Stimulated activated CD4-positive, alpha-beta T cell treated with anti-CD3 and anti-CD28 coated beads, Interleukin-12 subunit alpha, Interleukin-12 subunit beta, amount 100 ng/mL, for 4 hours (primary cell): ENCODE measurements around the gene TBL1X.
A peak's percentile ranks its signal among the peaks of the same experiment; 100 is the strongest.
"Not testable (repeated sequence)": the region's sequence is repeated elsewhere in the genome, so short reads cannot be mapped to it uniquely, and the experiment has no call there.

Experiments
- DNase-seq: peaks from one replicate; pipeline ENCODE4 v3.0.0-alpha.2; 2020

TBL1X gene

GRCh38 chrX:9503261-9503660 is 38.4 kb downstream of the TBL1X start:
- no peak for DNase-seq

GRCh38 chrX:9510366-9510765 is 45.5 kb downstream of the TBL1X start:
- no peak for DNase-seq

- DNase-seq = no peak
These were observed 46.1 kb downstream of the TBL1X start for GRCh38 chrX:9510980-9511379.

GRCh38 chrX:9515489-9515888 is 50.6 kb downstream of the TBL1X start:
- DNase-seq = no peak

- DNase-seq = no peak
These were observed 51.2 kb downstream of the TBL1X start for GRCh38 chrX:9515973-9516538.

GRCh38 chrX:9516635-9517034 is 51.8 kb downstream of the TBL1X start:
- no peak for DNase-seq

- DNase-seq = no peak
These were observed 53.2 kb downstream of the TBL1X start for GRCh38 chrX:9518051-9518450.

- no peak for DNase-seq
These were observed 54.0 kb downstream of the TBL1X start for GRCh38 chrX:9518889-9519288.

- no peak for DNase-seq
These were observed 54.8 kb downstream of the TBL1X start for GRCh38 chrX:9519546-9520216.

- no peak for DNase-seq
These were observed 55.3 kb downstream of the TBL1X start for GRCh38 chrX:9520217-9520590.

- no peak for DNase-seq
These were observed 57.7 kb downstream of the TBL1X start for GRCh38 chrX:9522378-9523155.

GRCh38 chrX:9525511-9526248 is 60.8 kb downstream of the TBL1X start:
- no peak for DNase-seq

- DNase-seq = no peak
These were observed 62.1 kb downstream of the TBL1X start for GRCh38 chrX:9526965-9527364.

- no peak for DNase-seq
These were observed 63.6 kb downstream of the TBL1X start for GRCh38 chrX:9528498-9528897.

- DNase-seq = no peak
These were observed 64.4 kb downstream of the TBL1X start for GRCh38 chrX:9529223-9529622.

GRCh38 chrX:9530848-9531274 is 66.0 kb downstream of the TBL1X start:
- peak; percentile 38 for DNase-seq

GRCh38 chrX:9532349-9532748 is 67.5 kb downstream of the TBL1X start:
- no peak for DNase-seq

- DNase-seq = no peak
These were observed 68.8 kb downstream of the TBL1X start for GRCh38 chrX:9533611-9534010.

GRCh38 chrX:9534686-9535085 is 69.8 kb downstream of the TBL1X start:
- no peak for DNase-seq

- no peak for DNase-seq
These were observed 70.2 kb downstream of the TBL1X start for GRCh38 chrX:9535101-9535500.

- DNase-seq = not testable (repeated sequence)
These were observed 71.3 kb downstream of the TBL1X start for GRCh38 chrX:9536156-9536555.

- DNase-seq = no peak
These were observed 72.9 kb downstream of the TBL1X start for GRCh38 chrX:9537781-9538180.

- no peak for DNase-seq
These were observed 73.7 kb downstream of the TBL1X start for GRCh38 chrX:9538544-9539045.
